GM23338 (cell line): ENCODE data around the gene SUGCT.

Experiments
- CREB1 ChIP-seq: fragments of 250-450 bp; sonication (Bioruptor Pico); IDR thresholded peaks from 2 replicates; pipeline ENCODE4 v1.5.0; 2020; ENCODE audit warnings: low read depth, mild to moderate bottlenecking, moderate library complexity
- CTCF ChIP-seq, 2 experiments: fragments of 200-600 bp in 1 of 2; sonication (generic) in 1 of 2; conservative IDR thresholded peaks; 2 replicates each; pipeline versions ENCODE4 v1.5.1 to v1.6.1; 2016 to 2017; ENCODE audit warnings: antibody characterized with exemption in 2 of 2, low read depth in 2 of 2, mild to moderate bottlenecking in 2 of 2, moderate library complexity in 1 of 2
- EZH2 ChIP-seq: fragments of 200-600 bp; sonication (generic); IDR thresholded peaks from one replicate; pipeline ENCODE4 v1.8.0; 2017; ENCODE audit warnings: antibody characterized with exemption, mild to moderate bottlenecking, low read depth; ENCODE audit not compliant: unreplicated experiment
- EZH2phosphoT487 ChIP-seq: fragments of 200-600 bp; sonication (generic); IDR thresholded peaks from one replicate; pipeline ENCODE4 v1.8.1; 2018; ENCODE audit warnings: antibody characterized with exemption; ENCODE audit not compliant: unreplicated experiment
- JUNB ChIP-seq: IDR thresholded peaks from one replicate; pipeline ENCODE4 v1.6.1; 2016; ENCODE audit warnings: antibody characterized with exemption; ENCODE audit not compliant: unreplicated experiment
- POLR2AphosphoS5 ChIP-seq: IDR thresholded peaks from 2 replicates; pipeline ENCODE4 v1.6.1; 2016; ENCODE audit warnings: antibody characterized with exemption, low read depth
- REST ChIP-seq: IDR thresholded peaks from one replicate; pipeline ENCODE4 v1.6.1; 2018; ENCODE audit warnings: antibody characterized with exemption; ENCODE audit not compliant: unreplicated experiment
- STAT1 ChIP-seq: IDR thresholded peaks from one replicate; pipeline ENCODE4 v1.6.1; 2016; ENCODE audit warnings: antibody characterized with exemption; ENCODE audit not compliant: unreplicated experiment
- ZNF331 ChIP-seq: fragments of 250-450 bp; sonication (Bioruptor Pico); IDR thresholded peaks from 2 replicates; pipeline ENCODE4 v1.5.0; 2020; ENCODE audit warnings: low read depth, mild to moderate bottlenecking, moderate library complexity

DNA sequence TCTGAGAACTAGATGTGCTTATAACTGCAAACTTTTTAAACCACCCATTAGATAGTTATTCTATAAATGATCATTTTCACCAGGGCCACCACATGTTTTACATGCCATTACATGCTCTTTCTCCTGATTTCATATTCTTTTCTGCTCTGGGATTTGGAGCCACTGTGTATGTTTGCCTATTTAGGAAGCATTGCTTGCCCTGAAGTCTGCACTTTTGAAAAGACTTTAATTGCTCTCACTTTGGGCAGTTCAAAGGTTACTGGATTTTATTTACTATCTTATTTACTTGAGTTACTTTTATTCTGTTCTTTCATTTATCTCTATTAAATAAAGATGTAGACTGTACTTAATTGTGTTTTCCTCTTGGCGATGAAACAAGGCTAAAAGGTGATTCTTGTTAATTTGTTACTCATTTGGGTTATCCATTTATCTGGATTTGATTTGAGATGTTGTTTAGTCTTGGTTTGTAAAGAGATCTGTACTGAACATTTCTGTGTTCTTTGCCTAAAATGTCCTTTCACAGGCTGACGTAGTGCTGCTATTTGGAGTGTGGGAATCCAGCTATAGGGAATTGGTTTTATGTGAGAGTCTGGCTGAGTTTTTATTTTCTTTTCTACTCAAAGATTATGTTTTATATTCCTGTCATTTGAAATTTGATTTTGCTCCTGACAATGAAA, 88.8 kb downstream of the SUGCT start:
- TF ChIP-seq CTCF (conservative IDR thresholded peaks at IDR 0.05; ENCODE audit: low read depth in 2 of 2) (no peak), REST (no peak), CREB1 (CRISPR knock-in tag) (no peak), EZH2 (no peak), POLR2AphosphoS5 (no peak), JUNB (no peak), ZNF331 (CRISPR knock-in tag) (no peak), EZH2phosphoT487 (no peak), STAT1 (no peak)
